Spleen (tissue), 7 donors: Measurements from ENCODE around the gene VPS29.

Experiments used
- POLR2A ChIP-seq, 3 donors: fragments of 450-650 bp; IDR thresholded peaks; one replicate each; pipeline ENCODE4 v1.5.1; 2017; ENCODE audit warnings: antibody characterized with exemption in 3 of 3, mild to moderate bottlenecking in 1 of 3
- POLR2AphosphoS5 ChIP-seq, 3 donors: sonication (generic); formaldehyde crosslinking; IDR thresholded peaks; one replicate each; pipeline ENCODE4 v1.5.1; 2017; ENCODE audit warnings: antibody characterized with exemption in 3 of 3
- TF ChIP-seq, protein P1 (sequence below), 11 experiments: fragments of 200-600 bp in 7 of 11; fragments of 450-650 bp in 4 of 11; sonication (generic) in 4 of 11; IDR thresholded peaks in 8 of 11; conservative IDR thresholded peaks in 3 of 11; 1 replicate in 7 of 11; 2 replicates in 4 of 11; pipeline versions ENCODE4 v1.4.0 to v1.8.0; 2016 to 2021; ENCODE audit warnings: antibody characterized with exemption in 11 of 11, inconsistent platforms in 4 of 11, mild to moderate bottlenecking in 1 of 11
- donor health status: DM: no; HTN: no; CAD: no; lungs with moderate emphysema.
- donor health status: DM: no; HTN: no; CAD: no.
- donor health status: DM: no; HTN: no; CAD: no.

DNA sequence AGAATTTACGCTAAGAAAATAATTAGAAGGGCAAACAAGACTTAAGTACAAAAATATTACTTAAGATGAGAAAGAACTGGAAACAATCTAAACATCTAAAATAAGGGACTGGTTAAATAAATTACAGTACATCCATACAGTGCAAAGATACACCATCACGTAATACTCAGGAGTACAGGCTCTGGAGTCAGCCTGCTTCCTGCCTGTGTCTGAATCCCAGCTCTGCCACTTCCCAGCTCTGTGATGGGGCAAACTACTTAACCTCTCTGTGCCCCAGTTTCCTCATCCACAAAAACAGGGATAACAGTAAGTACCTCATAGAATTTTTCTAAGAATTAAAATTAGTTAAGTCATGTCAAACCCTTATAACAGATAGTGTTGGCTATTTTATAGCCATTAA, 45.2 kb upstream of the VPS29 start:
- TF ChIP-seq, protein P1, sequence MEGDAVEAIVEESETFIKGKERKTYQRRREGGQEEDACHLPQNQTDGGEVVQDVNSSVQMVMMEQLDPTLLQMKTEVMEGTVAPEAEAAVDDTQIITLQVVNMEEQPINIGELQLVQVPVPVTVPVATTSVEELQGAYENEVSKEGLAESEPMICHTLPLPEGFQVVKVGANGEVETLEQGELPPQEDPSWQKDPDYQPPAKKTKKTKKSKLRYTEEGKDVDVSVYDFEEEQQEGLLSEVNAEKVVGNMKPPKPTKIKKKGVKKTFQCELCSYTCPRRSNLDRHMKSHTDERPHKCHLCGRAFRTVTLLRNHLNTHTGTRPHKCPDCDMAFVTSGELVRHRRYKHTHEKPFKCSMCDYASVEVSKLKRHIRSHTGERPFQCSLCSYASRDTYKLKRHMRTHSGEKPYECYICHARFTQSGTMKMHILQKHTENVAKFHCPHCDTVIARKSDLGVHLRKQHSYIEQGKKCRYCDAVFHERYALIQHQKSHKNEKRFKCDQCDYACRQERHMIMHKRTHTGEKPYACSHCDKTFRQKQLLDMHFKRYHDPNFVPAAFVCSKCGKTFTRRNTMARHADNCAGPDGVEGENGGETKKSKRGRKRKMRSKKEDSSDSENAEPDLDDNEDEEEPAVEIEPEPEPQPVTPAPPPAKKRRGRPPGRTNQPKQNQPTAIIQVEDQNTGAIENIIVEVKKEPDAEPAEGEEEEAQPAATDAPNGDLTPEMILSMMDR (IDR thresholded peaks at IDR 0.05 in 8 of 11, conservative IDR thresholded peaks at IDR 0.05 in 3 of 11) = no peak
- no peak for TF ChIP-seq POLR2AphosphoS5 (IDR thresholded peaks at IDR 0.05)
- no peak for TF ChIP-seq POLR2A (IDR thresholded peaks at IDR 0.05)
